Neuronal stem cell (in vitro differentiated cells): ENCODE results near the gene RAB3A.

ENCODE experiments used
- DNase-seq: peaks from one replicate; pipeline ENCODE4 v3.0.0-alpha.2; 2013; ENCODE audit warnings: low spot score
- H2AFZ ChIP-seq: one replicate; pipeline ENCODE4 v1.6.1; 2013; ENCODE audit warnings: mild to moderate bottlenecking, low read length, inconsistent platforms
- H2AK5ac ChIP-seq: 2 replicates; pipeline ENCODE4 v1.6.1; 2013; ENCODE audit warnings: low read depth, mild to moderate bottlenecking, inconsistent platforms, low read length, moderate library complexity, mixed read lengths
- H2BK120ac ChIP-seq: 2 replicates; pipeline ENCODE4 v1.6.1; 2013; ENCODE audit warnings: low read depth, mild to moderate bottlenecking, inconsistent platforms, low read length, moderate library complexity, mixed read lengths
- H2BK12ac ChIP-seq: one replicate; pipeline ENCODE4 v1.6.1; 2013; ENCODE audit warnings: low read length, inconsistent platforms
- H2BK15ac ChIP-seq: 2 replicates; pipeline ENCODE4 v1.6.1; 2013; ENCODE audit warnings: mild to moderate bottlenecking, low read length, inconsistent platforms, mixed read lengths
- H2BK5ac ChIP-seq: one replicate; pipeline ENCODE4 v1.6.1; 2013; ENCODE audit warnings: inconsistent platforms, mild to moderate bottlenecking, low read length, moderate library complexity
- H3K14ac ChIP-seq: one replicate; pipeline ENCODE4 v1.6.1; 2013; ENCODE audit warnings: low read length, inconsistent platforms
- H3K18ac ChIP-seq: 2 replicates; pipeline ENCODE4 v1.6.1; 2013; ENCODE audit warnings: low read length, inconsistent platforms
- H3K23ac ChIP-seq: 2 replicates; pipeline ENCODE4 v1.6.1; 2013; ENCODE audit warnings: low read depth, mild to moderate bottlenecking, mixed read lengths, low read length, inconsistent platforms; ENCODE audit not compliant: poor library complexity
- H3K27ac ChIP-seq: replicated peaks from 3 replicates; pipeline ENCODE4 v1.5.1; 2013; ENCODE audit warnings: low read length, inconsistent platforms
- H3K27me3 ChIP-seq, 3 experiments: 2 replicates each; pipeline ENCODE4 v1.6.1; 2013; ENCODE audit warnings: low read length in 3 of 3, mild to moderate bottlenecking in 2 of 3, inconsistent platforms in 1 of 3, low read depth in 1 of 3, mixed read lengths in 1 of 3, moderate library complexity in 1 of 3; ENCODE audit not compliant: control insufficient read depth in 3 of 3, insufficient read depth in 3 of 3
- H3K36me3 ChIP-seq, 2 donors: replicated peaks in 1 of 2; 2 replicates each; pipeline ENCODE4 v1.6.1; 2013; ENCODE audit warnings: low read length in 2 of 2; ENCODE audit not compliant: control insufficient read depth in 2 of 2, insufficient read depth in 2 of 2
- H3K4ac ChIP-seq: 2 replicates; pipeline ENCODE4 v1.6.1; 2013; ENCODE audit warnings: inconsistent platforms, mild to moderate bottlenecking, low read length, moderate library complexity
- H3K4me1 ChIP-seq, 2 donors: 1 replicate in 1 of 2; 2 replicates in 1 of 2; pipeline ENCODE4 v1.6.1; 2013; ENCODE audit warnings: low read length in 2 of 2, low read depth in 1 of 2; ENCODE audit not compliant: control insufficient read depth in 2 of 2, insufficient read depth in 1 of 2
- H3K4me2 ChIP-seq: one replicate; pipeline ENCODE4 v1.6.1; 2013; ENCODE audit warnings: mild to moderate bottlenecking, low read length, inconsistent platforms; ENCODE audit not compliant: insufficient read depth, poor library complexity, severe bottlenecking
- H3K4me3 ChIP-seq, 2 donors: 2 replicates each; pipeline ENCODE4 v1.5.1; 2013; ENCODE audit warnings: low read length in 2 of 2, mild to moderate bottlenecking in 2 of 2, inconsistent platforms in 1 of 2, moderate library complexity in 1 of 2
- H3K79me1 ChIP-seq: one replicate; pipeline ENCODE4 v1.6.1; 2013; ENCODE audit warnings: low read depth, mild to moderate bottlenecking, inconsistent platforms, low read length, moderate library complexity
- H3K9ac ChIP-seq: one replicate; pipeline ENCODE4 v1.6.1; 2013; ENCODE audit warnings: mild to moderate bottlenecking, low read depth, low read length, inconsistent platforms; ENCODE audit not compliant: poor library complexity
- H3K9me3 ChIP-seq, 2 donors: replicated peaks in 1 of 2; 2 replicates each; pipeline versions ENCODE3 to v1.6.1; 2013; ENCODE audit warnings: low read length in 2 of 2, mild to moderate bottlenecking in 2 of 2, inconsistent platforms in 1 of 2, low read depth in 1 of 2, mixed read lengths in 1 of 2, moderate library complexity in 1 of 2; ENCODE audit not compliant: control insufficient read depth in 2 of 2, insufficient read depth in 1 of 2
- H4K8ac ChIP-seq: one replicate; pipeline ENCODE4 v1.6.1; 2013; ENCODE audit warnings: low read depth, mild to moderate bottlenecking, inconsistent platforms, low read length, moderate library complexity
- H4K91ac ChIP-seq: one replicate; pipeline ENCODE4 v1.6.1; 2013; ENCODE audit warnings: low read length, low read depth, mild to moderate bottlenecking, inconsistent platforms; ENCODE audit not compliant: poor library complexity
- WGBS, 2 donors: extraction: QIAGEN DNeasy Blood & Tissue Kit; methylation state at CpG; one replicate each; pipeline ENCODE4 v1.1.7; 2013; ENCODE audit warnings: missing lambda C conversion rate in 2 of 2, mixed read lengths in 1 of 2; ENCODE audit not compliant: insufficient read length in 2 of 2, insufficient replicate concordance in 1 of 2; ENCODE audit errors: extremely low coverage in 2 of 2; 5-methylcytosine and 5-hydroxymethylcytosine counted together

RAB3A gene

DNA sequence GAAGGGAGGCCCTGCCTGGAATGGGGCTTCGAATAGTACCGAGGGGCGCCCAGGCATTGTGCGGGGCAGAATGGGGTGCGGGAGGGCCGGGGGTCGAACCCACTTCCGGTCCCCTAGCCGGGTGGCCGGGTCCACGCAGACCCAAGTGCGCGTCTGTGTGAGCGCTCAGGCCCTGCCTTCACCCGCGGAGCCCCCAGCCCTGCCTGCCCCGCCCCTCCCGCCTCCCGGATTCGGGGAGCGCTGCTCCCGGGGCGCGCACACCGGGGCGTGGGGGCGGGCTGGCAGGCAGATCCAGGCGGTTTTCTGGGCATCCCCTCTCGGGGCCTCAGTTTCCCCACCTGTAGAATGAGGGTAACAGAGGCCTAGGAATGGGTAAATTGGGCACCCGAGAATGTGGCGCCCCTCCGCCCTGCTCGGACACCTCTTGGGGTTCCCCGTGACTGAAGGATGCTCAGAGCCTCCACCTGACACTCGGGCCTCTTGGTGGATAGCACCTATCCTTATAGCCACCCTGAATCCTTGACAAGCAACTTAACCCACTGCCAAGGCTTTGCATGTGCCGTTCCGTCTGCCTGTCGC lies 50.2 kb downstream of the RAB3A start:
- Histone ChIP-seq H3K4me2 (peak overlapping the region; percentile 95), H2AK5ac (peak overlapping the region; percentile 88), H4K91ac (no peak overlapping the region), H3K4me1 (peaks cover 10 to 19% of the 10 kb centered on the region in 2 donors), H4K8ac (peak overlapping the region; percentile 32), H3K27me3 (no peaks in the 10 kb centered on the region), H3K18ac (peak overlapping the region; percentile 99), H3K14ac (peak overlapping the region; percentile 87), H2BK15ac (peak overlapping the region; percentile 93), H2BK5ac (peak overlapping the region; percentile 89), H3K36me3 (peaks cover 19 to 26% of the 10 kb centered on the region in 2 donors), H3K23ac (peak overlapping the region; percentile 98), H3K4me3 (peak overlapping the region; percentile 96), H3K27ac (peak overlapping the region; percentile 0), H2AFZ (peak overlapping the region; percentile 93), H3K79me1 (peaks cover 10% of the 10 kb centered on the region), H2BK120ac (peak overlapping the region; percentile 68), H3K4ac (peak overlapping the region; percentile 91), H3K9me3 (no peaks in the 10 kb centered on the region), H2BK12ac (peak overlapping the region; percentile 5), H3K9ac (peak overlapping the region; percentile 97)
- WGBS, 2 donors: no CpG with 5 or more reads among the region's 38 CpGs
- no peak for DNase-seq

DNA sequence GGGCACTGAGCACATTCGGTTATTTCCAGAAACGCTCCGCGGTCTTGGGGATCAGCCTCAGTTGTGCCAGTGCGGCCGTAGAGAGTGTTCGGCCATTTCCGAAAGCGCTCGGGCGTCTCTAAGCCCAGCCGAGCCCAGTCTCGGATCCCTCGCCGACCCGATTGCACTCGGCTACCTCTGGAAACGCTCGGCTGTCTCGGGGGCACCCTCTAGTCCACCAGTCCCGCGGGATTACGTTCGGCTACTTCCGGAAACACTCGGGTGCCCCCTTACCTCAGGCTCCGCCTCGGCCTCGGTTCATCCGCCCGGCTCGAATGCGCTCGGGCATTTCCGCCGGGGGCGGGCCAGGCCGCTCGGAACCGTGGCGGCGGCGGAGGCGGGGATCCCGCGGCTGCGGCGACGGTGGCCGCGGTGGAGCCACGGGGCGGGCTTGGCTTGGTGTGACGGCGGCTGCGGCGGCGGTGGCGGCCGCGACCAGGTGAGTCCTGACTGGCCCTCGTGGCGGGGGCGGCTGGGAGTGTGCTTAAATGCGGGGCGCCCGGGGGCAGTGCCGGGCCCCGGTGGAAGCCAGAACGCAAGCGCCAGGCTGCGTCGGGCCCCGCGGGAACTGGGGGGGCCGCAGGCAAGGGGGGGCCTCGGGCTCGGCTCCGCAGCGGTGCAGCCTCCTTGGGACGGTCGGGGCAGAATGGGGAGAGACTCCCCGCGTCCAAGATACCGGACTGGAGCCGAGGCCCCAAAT lies 50.9 kb downstream of the RAB3A start, which contains the start of gene PIK3R2:
Gene PIK3R2 (plus strand): TSS at position 347 of the 739 bp plus-strand sequence. CDS start 2,717 bp downstream, outside the sequence.
- H3K27me3 ChIP-seq: no peaks in the 10 kb centered on the region
- H3K4ac ChIP-seq: peak within 1 kb of the TSS; percentile 91
- no CpG with 5 or more reads among the region's 86 CpGs for WGBS, 2 donors
- peak within 1 kb of the TSS; percentile 97 for H3K9ac ChIP-seq
- no peak within 1 kb of the TSS for H4K91ac ChIP-seq
- peaks cover 10 to 17% of the 10 kb centered on the region in 2 donors for H3K4me1 ChIP-seq
- H2BK12ac ChIP-seq: peak within 1 kb of the TSS; percentile 5
- DNase-seq: peak; percentile 100
- H2BK15ac ChIP-seq: peak within 1 kb of the TSS; percentile 93
- peak within 1 kb of the TSS; percentile 98 for H3K23ac ChIP-seq
- peak within 1 kb of the TSS; percentile 90 for H2BK5ac ChIP-seq
- H2AFZ ChIP-seq: peak within 1 kb of the TSS; percentile 93
- H2BK120ac ChIP-seq: peak within 1 kb of the TSS; percentile 68
- H3K79me1 ChIP-seq: peaks cover 10% of the 10 kb centered on the region
- no peaks in the 10 kb centered on the region for H3K9me3 ChIP-seq
- H3K18ac ChIP-seq: peak within 1 kb of the TSS; percentile 99
- H3K4me3 ChIP-seq: peak within 1 kb of the TSS; percentile 96
- H3K4me2 ChIP-seq: peak within 1 kb of the TSS; percentile 95
- H3K14ac ChIP-seq: peak within 1 kb of the TSS; percentile 87
- H2AK5ac ChIP-seq: peak within 1 kb of the TSS; percentile 88
- peaks cover 18 to 26% of the 10 kb centered on the region in 2 donors for H3K36me3 ChIP-seq
- peak within 1 kb of the TSS; percentile 32 for H4K8ac ChIP-seq
- H3K27ac ChIP-seq: peak within 1 kb of the TSS; percentile 100

DNA sequence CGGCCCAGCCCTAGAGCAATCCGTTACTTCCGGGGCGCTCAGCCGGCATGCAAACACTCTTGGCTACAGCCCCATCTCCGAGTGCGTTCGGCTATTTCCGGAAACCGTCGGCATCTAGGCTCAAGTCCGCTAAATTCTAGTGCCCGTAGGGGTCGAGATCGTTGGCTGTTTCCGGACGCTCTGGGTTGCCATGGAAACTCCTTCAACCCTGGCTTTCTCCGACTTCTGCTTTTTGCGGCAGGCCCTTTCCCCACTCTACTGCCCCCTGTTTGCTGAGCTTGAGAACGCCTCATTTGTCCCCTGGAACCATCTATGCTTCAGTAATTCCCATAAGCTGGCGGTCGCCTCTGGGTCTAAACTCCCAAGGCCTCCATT lies 51.4 kb downstream of the RAB3A start:
- Histone ChIP-seq H3K4ac (no peak overlapping the region), H3K4me3 (peak overlapping the region; percentile 74 to 96), H2BK5ac (peak overlapping the region; percentile 90), H2AK5ac (no peak overlapping the region), H4K91ac (no peak overlapping the region), H3K27me3 (no peaks in the 10 kb centered on the region), H3K9me3 (no peaks in the 10 kb centered on the region), H3K9ac (peak overlapping the region; percentile 93), H3K18ac (peak overlapping the region; percentile 97), H3K23ac (no peak overlapping the region), H3K36me3 (peaks cover 18 to 26% of the 10 kb centered on the region in 2 donors), H3K79me1 (peaks cover 10% of the 10 kb centered on the region), H3K14ac (no peak overlapping the region), H2BK120ac (no peak overlapping the region), H3K4me2 (peak overlapping the region; percentile 91), H2AFZ (peak overlapping the region; percentile 93), H2BK12ac (no peak overlapping the region), H4K8ac (no peak overlapping the region), H3K4me1 (peaks cover 9 to 13% of the 10 kb centered on the region in 2 donors), H2BK15ac (no peak overlapping the region), H3K27ac (peak overlapping the region; percentile 100)
- WGBS, 2 donors: no CpG with 5 or more reads among the region's 22 CpGs
- DNase-seq: peak; percentile 99
